Measurements from ENCODE around the gene ZNF426. TPM values are rescaled to one million over a fixed set of nuclear protein-coding genes. Genes with fewer than 3 reads are reported as not detected.

Gene ZNF426
- total and polyA plus RNA-seq, 2 of the 13 experiments (the other 11 are each of a cell fraction or from before 2014, with no cell fraction given) = 3.8 to 14.9 TPM

GRCh38 chr19:9584073-9584833 lies 45.8 kb upstream of the ZNF426 start, which contains the start of gene ZNF121 (continued):
- peak; percentile 63 for TF ChIP-seq ELF3 (CRISPR knock-in tag; IDR thresholded peaks at IDR 0.05)
- peak; percentile 81; the same call in 1 of the 2 replicates for TF ChIP-seq KLF6 (CRISPR knock-in tag; IDR thresholded peaks at IDR 0.05)
- peak; percentile 40; the same call in 1 of the 2 replicates for TF ChIP-seq ZNF724P (CRISPR knock-in tag; IDR thresholded peaks at IDR 0.05; ENCODE audit: borderline replicate concordance)
- 0 out of 2 replicates have a peak, but pooled peaks have one; percentile 36 for TF ChIP-seq MAZ (IDR thresholded peaks at IDR 0.05; ENCODE audit: borderline replicate concordance, low read depth, low read length)
- peak; percentile 72; the same call in 1 of the 2 replicates for TF ChIP-seq MAZ (CRISPR knock-in tag; IDR thresholded peaks at IDR 0.05; ENCODE audit: low read depth)
- peak; percentile 88 for TF ChIP-seq ZNF605 (CRISPR knock-in tag; IDR thresholded peaks at IDR 0.05)
- peak; percentile 54; the same call in 1 of the 2 replicates for TF ChIP-seq ZNF800 (CRISPR knock-in tag; IDR thresholded peaks at IDR 0.05)
- no peak for TF ChIP-seq ZBTB33 (CRISPR knock-in tag; IDR thresholded peaks at IDR 0.05)
- TF ChIP-seq KDM2A (CRISPR knock-in tag; IDR thresholded peaks at IDR 0.05; ENCODE audit: borderline replicate concordance, low read depth) = peak; percentile 84; the same call in 1 of the 2 replicates
- TF ChIP-seq ASH2L (IDR thresholded peaks at IDR 0.05; ENCODE audit: insufficient read length, low read depth, low read length) = peak; percentile 93
- TF ChIP-seq ATF7-NPFF (CRISPR knock-in tag; IDR thresholded peaks at IDR 0.05; ENCODE audit: low read depth) = no peak
- TF ChIP-seq HNRNPUL1 (IDR thresholded peaks at IDR 0.05; ENCODE audit: low read depth, low read length) = no peak
- TF ChIP-seq REPIN1 (CRISPR knock-in tag; IDR thresholded peaks at IDR 0.05; ENCODE audit: borderline replicate concordance, low read depth) = peak; percentile 65; the same call in 1 of the 2 replicates
- no peak; the same call in 1 of the 2 replicates for TF ChIP-seq ZNF775 (CRISPR knock-in tag; IDR thresholded peaks at IDR 0.05; ENCODE audit: borderline replicate concordance)
- no peak for TF ChIP-seq CHCHD3 (CRISPR knock-in tag; IDR thresholded peaks at IDR 0.05)
- peak; percentile 96 for TF ChIP-seq ARID4A (CRISPR knock-in tag; IDR thresholded peaks at IDR 0.05; ENCODE audit: borderline replicate concordance)
- TF ChIP-seq KAT8 (CRISPR knock-in tag; IDR thresholded peaks at IDR 0.05) = peak; percentile 83
- no peak for TF ChIP-seq KLF15 (CRISPR knock-in tag; IDR thresholded peaks at IDR 0.05; ENCODE audit: borderline replicate concordance)
- TF ChIP-seq ZNF550 (CRISPR knock-in tag; IDR thresholded peaks at IDR 0.05; ENCODE audit: borderline replicate concordance) = no peak
- TF ChIP-seq NR2F6 (IDR thresholded peaks at IDR 0.05) = no peak
- peak; percentile 21; the same call in 1 of the 2 replicates for TF ChIP-seq NR2F6 (CRISPR knock-in tag; IDR thresholded peaks at IDR 0.05)
- TF ChIP-seq ZSCAN25 (CRISPR knock-in tag; IDR thresholded peaks at IDR 0.05) = no peak
